Activated B cell treated with CpG ODN at 0.5 μM for 24 hours (primary cell): ENCODE measurements around the gene IFT172. TPM values are rescaled to one million over a fixed set of nuclear protein-coding genes. Genes with fewer than 3 reads are reported as not detected.
"Not testable (repeated sequence)": the region's sequence is repeated elsewhere in the genome, so short reads cannot be mapped to it uniquely, and the experiment has no call there.

ENCODE experiments used
- ATAC-seq: fragments of 200-7000 bp; cut with Tn5 transposase; one replicate; pipeline ENCODE4 v1.10.0; 2021; ENCODE audit warnings: low read depth, mild to moderate bottlenecking, moderate library complexity
- CTCF ChIA-PET: fragments of 350-600 bp; sonication (Branson Sonifier 250); formaldehyde crosslinking; loops from one replicate; lab custom pipeline; 2021; ENCODE audit warnings: antibody characterized with exemption; lab: Charles Lee
- POLR2A ChIA-PET: fragments of 350-600 bp; sonication (Branson Sonifier 250); formaldehyde crosslinking; loops from one replicate; lab custom pipeline; 2021; ENCODE audit warnings: antibody characterized with exemption; lab: Charles Lee
- DNase-seq: peaks from one replicate; pipeline ENCODE4 v3.0.0; 2022
- H3K27ac Mint-ChIP-seq: one replicate; pipeline ENCODE4 v1.8.0; 2020; ENCODE audit warnings: mixed read lengths
- H3K27me3 Mint-ChIP-seq: one replicate; pipeline ENCODE4 v1.8.0; 2021; ENCODE audit warnings: mixed read lengths
- H3K36me3 Mint-ChIP-seq: one replicate; pipeline ENCODE4 v1.8.0; 2021; ENCODE audit warnings: low read depth, mixed read lengths
- H3K4me1 Mint-ChIP-seq: one replicate; pipeline ENCODE4 v1.8.0; 2021; ENCODE audit warnings: mixed read lengths
- H3K4me3 Mint-ChIP-seq: one replicate; pipeline ENCODE4 v1.8.0; 2020; ENCODE audit warnings: mild to moderate bottlenecking, mixed read lengths
- H3K9me3 Mint-ChIP-seq: one replicate; pipeline ENCODE4 v1.8.0; 2020; ENCODE audit warnings: mixed read lengths
- CTCF ChIP-seq: fragments of 200-600 bp; IDR thresholded peaks from one replicate; pipeline ENCODE4 v1.8.0; 2022; ENCODE audit warnings: antibody characterized with exemption, mild to moderate bottlenecking
- intact Hi-C: fragments of 100-400 bp; cut with micrococcal nuclease; formaldehyde crosslinking; loops from one replicate; pipeline ENCODE4 v1.15.1; 2024
- total RNA-seq: library from RNA; stranded (reverse); gene quantifications from 2 replicates; pipeline ENCODE4 v1.2.3, GENCODE V29; 2022

IFT172 gene
- total RNA-seq: 12.7 and 14.4 TPM in 2 replicates

GRCh38 chr2:27489498-27490397 is at the start of gene IFT172:
TSS of gene IFT172 (minus strand) at chr2:27489743. CDS start at chr2:27489653, 90 bp downstream.
- Mint-ChIP-seq H3K4me1 (peaks cover 26% of the 10 kb centered on the region), H3K4me3 (peak within 1 kb of the TSS; percentile 86), H3K27ac (peak within 1 kb of the TSS; percentile 79), H3K9me3 (no peaks in the 10 kb centered on the region), H3K27me3 (peaks cover 19% of the 10 kb centered on the region), H3K36me3 (peaks cover 3% of the 10 kb centered on the region)
- intact Hi-C loops: loop anchor here (1.0 to 5.0 kb wide), 12 partner anchors 47 to 1261 kb away; partner anchors contain the start of genes AGBL5, ATRAID, BABAM2 and EIF2B4
- TF ChIP-seq CTCF: no peak
- CTCF ChIA-PET: interaction anchor here (1.2 kb wide), 1 partner anchor 194 kb away, joined by 3 read pairs; no protein-coding TSS in a partner anchor
- peak; percentile 96 for ATAC-seq
- POLR2A ChIA-PET: no interaction called here
- DNase-seq: peak; percentile 92

GRCh38 chr2:27538839-27539450 is 49.4 kb upstream of the IFT172 start:
- DNase-seq, CTCF ChIA-PET, H3K9me3 Mint-ChIP-seq, H3K36me3 Mint-ChIP-seq, H3K27me3 Mint-ChIP-seq, H3K4me3 Mint-ChIP-seq, H3K27ac Mint-ChIP-seq, intact Hi-C loops, ATAC-seq, H3K4me1 Mint-ChIP-seq: not testable (repeated sequence)
- POLR2A ChIA-PET: interaction anchor here (0.7 kb wide), 1 partner anchor 8 kb away, joined by 3 read pairs; no protein-coding TSS in a partner anchor

GRCh38 chr2:27537287-27537686 is 47.7 kb upstream of the IFT172 start:
- Mint-ChIP-seq H3K4me3 (no peak overlapping the region), H3K36me3 (no peaks in the 10 kb centered on the region), H3K9me3 (no peaks in the 10 kb centered on the region), H3K4me1 (no peaks in the 10 kb centered on the region), H3K27me3 (peaks cover 5% of the 10 kb centered on the region), H3K27ac (no peak overlapping the region)
- intact Hi-C loops: no loop called here
- CTCF ChIA-PET: no interaction called here
- TF ChIP-seq CTCF: no peak
- POLR2A ChIA-PET: no interaction called here
- no peak for DNase-seq
- ATAC-seq: no peak

- no peak for TF ChIP-seq CTCF
- H3K9me3 Mint-ChIP-seq: no peaks in the 10 kb centered on the region
- H3K4me1 Mint-ChIP-seq: no peaks in the 10 kb centered on the region
- intact Hi-C loops: no loop called here
- DNase-seq (no peak), ATAC-seq (no peak)
- no peak overlapping the region for H3K27ac Mint-ChIP-seq
- no peaks in the 10 kb centered on the region for H3K36me3 Mint-ChIP-seq
- ChIA-PET POLR2A (no interaction called here), CTCF (no interaction called here)
- peaks cover 14% of the 10 kb centered on the region for H3K27me3 Mint-ChIP-seq
- no peak overlapping the region for H3K4me3 Mint-ChIP-seq
These were observed 42.4 kb upstream of the IFT172 start for GRCh38 chr2:27531983-27532382.

GRCh38 chr2:27527182-27527581 is 37.6 kb upstream of the IFT172 start:
- DNase-seq: no peak
- ChIA-PET POLR2A (no interaction called here), CTCF (no interaction called here)
- no peak overlapping the region for H3K27ac Mint-ChIP-seq
- no peak for ATAC-seq
- no peak overlapping the region for H3K4me3 Mint-ChIP-seq
- no peak for TF ChIP-seq CTCF
- intact Hi-C loops: no loop called here
- H3K4me1 Mint-ChIP-seq: no peaks in the 10 kb centered on the region
- no peaks in the 10 kb centered on the region for H3K9me3 Mint-ChIP-seq
- no peaks in the 10 kb centered on the region for H3K36me3 Mint-ChIP-seq
- peaks cover 32% of the 10 kb centered on the region for H3K27me3 Mint-ChIP-seq
